ENCODE data around the gene YWHAE.
A peak's percentile ranks its signal among the peaks of the same experiment; 100 is the strongest.
"Not testable (repeated sequence)": the region's sequence is repeated elsewhere in the genome, so short reads cannot be mapped to it uniquely, and the experiment has no call there.

Gene YWHAE
- 62.2 to 71.4 (median 65.2) reads per million in 3 donors for total RNA-seq

DNA sequence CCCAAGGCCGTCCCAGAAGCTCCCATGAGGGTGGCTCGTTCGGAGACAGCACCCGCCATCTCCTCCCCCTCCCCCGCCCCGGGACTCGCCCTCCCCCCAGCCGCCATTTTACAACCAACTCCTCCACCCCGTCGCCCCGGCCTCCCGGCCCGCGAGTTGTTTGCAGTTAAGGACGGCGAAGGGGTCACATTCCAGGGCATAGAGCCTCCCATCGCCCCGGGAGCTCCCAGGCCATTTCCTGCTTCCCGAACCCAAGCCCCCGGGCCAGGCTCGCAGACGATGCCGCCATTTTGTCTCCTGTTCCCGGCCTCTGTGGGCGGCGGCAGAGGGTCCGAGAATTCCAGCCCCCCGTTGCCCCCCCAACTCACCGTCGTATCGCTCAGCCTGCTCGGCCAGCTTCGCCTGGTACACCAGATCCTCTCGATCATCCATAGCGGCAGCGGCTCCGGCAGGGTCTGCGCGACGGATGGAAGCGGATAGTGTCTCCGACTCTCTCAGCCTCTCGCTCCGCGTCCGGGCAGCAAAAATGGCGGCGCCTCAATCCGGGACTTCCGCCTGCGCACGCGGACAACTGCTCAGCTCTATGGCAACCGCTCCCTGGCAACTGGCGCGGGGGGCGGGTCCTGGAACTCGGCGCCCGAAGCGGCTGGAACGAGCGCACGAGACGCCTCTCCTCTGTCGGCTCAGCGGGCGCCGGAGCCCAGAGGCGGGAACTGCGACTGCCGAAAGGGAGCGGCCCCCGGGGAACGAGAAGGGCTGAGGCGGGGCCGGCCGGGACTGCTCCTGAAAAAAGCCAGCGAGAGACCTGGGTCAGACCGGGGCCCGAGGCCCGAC lies at the start of gene YWHAE:
YWHAE (minus strand) TSS at position 544 of the 834 bp plus-strand sequence; CDS start at position 432, 112 bp downstream.
- H3K4me3 ChIP-seq (ENCODE audit: insufficient read depth, low read depth, low read length, poor library complexity, severe bottlenecking): peak within 1 kb of the TSS; percentile 100
- peak within 1 kb of the TSS; percentile 97 for H3K27ac ChIP-seq (ENCODE audit: insufficient read depth, low read length, poor library complexity, severe bottlenecking)
- no peaks in the 10 kb centered on the region for H3K27me3 ChIP-seq (replicated peaks; ENCODE audit: control insufficient read depth, insufficient read depth, low read length, poor library complexity, severe bottlenecking)
- peak; percentile 90 to 94 (median 91) for DNase-seq
- H3K4me1 ChIP-seq (ENCODE audit: control insufficient read depth, insufficient read depth, low read length, poor library complexity, severe bottlenecking): peaks cover 19% of the 10 kb centered on the region
- H3K36me3 ChIP-seq (ENCODE audit: control insufficient read depth, insufficient read depth, low read length): peaks cover 4% of the 10 kb centered on the region
- H3K9me3 ChIP-seq (ENCODE audit: control insufficient read depth, low read length): no peaks in the 10 kb centered on the region

DNA sequence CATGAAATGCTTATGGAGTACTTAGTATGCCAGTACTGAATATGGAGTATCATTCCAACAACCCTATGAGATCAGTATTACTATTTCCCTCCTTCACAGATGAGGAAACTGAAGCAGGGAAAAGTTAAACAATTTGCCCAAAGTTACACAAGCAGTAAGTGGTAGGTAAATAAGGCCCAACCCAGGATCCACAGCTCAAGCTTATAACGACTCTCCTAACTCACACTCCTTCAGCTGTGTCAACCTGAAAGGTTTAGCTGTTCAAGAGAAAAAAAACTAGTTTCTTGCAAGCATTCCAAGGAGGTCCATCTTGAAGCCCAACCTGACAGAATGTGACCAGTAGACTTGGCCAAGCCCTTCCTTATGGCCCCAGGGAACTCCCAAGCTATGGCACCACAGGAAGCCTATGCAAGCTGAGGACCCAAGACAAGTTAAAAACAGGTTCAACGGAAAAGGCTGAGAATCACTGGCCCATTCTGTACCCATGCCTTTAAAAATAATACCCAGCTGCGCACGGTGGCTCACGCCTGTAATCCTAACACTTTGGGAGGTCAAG lies 49.5 kb upstream of the YWHAE start:
- Histone ChIP-seq H3K4me1 (ENCODE audit: control insufficient read depth, insufficient read depth, low read length, poor library complexity, severe bottlenecking) (peaks cover 9% of the 10 kb centered on the region), H3K36me3 (ENCODE audit: control insufficient read depth, insufficient read depth, low read length) (no peaks in the 10 kb centered on the region), H3K27ac (ENCODE audit: insufficient read depth, low read length, poor library complexity, severe bottlenecking) (no peak overlapping the region), H3K27me3 (replicated peaks; ENCODE audit: control insufficient read depth, insufficient read depth, low read length, poor library complexity, severe bottlenecking) (no peaks in the 10 kb centered on the region), H3K9me3 (ENCODE audit: control insufficient read depth, low read length) (no peaks in the 10 kb centered on the region), H3K4me3 (ENCODE audit: insufficient read depth, low read depth, low read length, poor library complexity, severe bottlenecking) (no peak overlapping the region)
- no peak for DNase-seq

DNA sequence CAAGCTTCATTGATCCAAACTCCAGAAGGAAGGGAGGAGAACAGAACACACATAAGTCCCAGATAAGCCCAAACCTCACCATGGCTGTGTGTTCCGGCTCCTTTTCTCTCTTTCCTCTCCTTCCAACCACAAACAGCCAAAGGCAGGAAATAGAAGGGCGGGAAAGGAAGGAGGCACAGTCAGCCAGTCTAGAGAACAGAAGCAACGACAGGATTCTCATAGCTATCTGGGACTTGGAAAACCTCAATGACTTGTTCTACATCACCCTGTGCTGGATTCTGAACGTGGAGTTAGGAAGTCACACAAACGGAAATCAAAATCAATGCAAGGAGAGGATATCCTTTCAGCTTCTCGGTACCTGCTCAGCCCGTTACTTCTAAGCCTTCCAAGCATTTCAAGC lies 47.0 kb upstream of the YWHAE start:
- H3K4me3 ChIP-seq (ENCODE audit: insufficient read depth, low read depth, low read length, poor library complexity, severe bottlenecking): no peak overlapping the region
- no peaks in the 10 kb centered on the region for H3K36me3 ChIP-seq (ENCODE audit: control insufficient read depth, insufficient read depth, low read length)
- no peak overlapping the region for H3K27ac ChIP-seq (ENCODE audit: insufficient read depth, low read length, poor library complexity, severe bottlenecking)
- DNase-seq: no peak
- H3K9me3 ChIP-seq (ENCODE audit: control insufficient read depth, low read length): no peaks in the 10 kb centered on the region
- no peaks in the 10 kb centered on the region for H3K27me3 ChIP-seq (replicated peaks; ENCODE audit: control insufficient read depth, insufficient read depth, low read length, poor library complexity, severe bottlenecking)
- peaks cover 5% of the 10 kb centered on the region for H3K4me1 ChIP-seq (ENCODE audit: control insufficient read depth, insufficient read depth, low read length, poor library complexity, severe bottlenecking)

DNA sequence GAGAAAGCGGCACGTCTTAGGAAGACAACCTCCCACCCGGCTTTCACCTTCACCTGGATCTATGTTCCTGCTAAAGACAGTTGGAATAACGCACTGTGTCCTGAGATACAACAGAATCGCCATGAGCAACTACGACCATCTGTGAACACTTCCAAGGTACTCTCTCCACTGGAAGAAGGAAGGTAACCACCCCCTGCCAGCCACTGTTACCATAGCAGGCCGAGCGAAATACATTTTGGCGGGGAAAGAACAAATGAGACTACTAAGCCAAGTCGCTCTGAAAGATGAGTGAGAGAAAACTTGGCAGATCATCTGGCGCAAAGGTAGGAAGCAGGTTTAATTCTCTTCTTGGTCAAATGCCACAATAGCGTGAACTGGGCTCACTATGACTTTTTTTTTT lies 46.2 kb upstream of the YWHAE start:
- no peak overlapping the region for H3K27ac ChIP-seq (ENCODE audit: insufficient read depth, low read length, poor library complexity, severe bottlenecking)
- peaks cover 5% of the 10 kb centered on the region for H3K4me1 ChIP-seq (ENCODE audit: control insufficient read depth, insufficient read depth, low read length, poor library complexity, severe bottlenecking)
- peaks cover 1% of the 10 kb centered on the region for H3K36me3 ChIP-seq (ENCODE audit: control insufficient read depth, insufficient read depth, low read length)
- no peak overlapping the region for H3K4me3 ChIP-seq (ENCODE audit: insufficient read depth, low read depth, low read length, poor library complexity, severe bottlenecking)
- no peak for DNase-seq
- no peaks in the 10 kb centered on the region for H3K9me3 ChIP-seq (ENCODE audit: control insufficient read depth, low read length)
- H3K27me3 ChIP-seq (replicated peaks; ENCODE audit: control insufficient read depth, insufficient read depth, low read length, poor library complexity, severe bottlenecking): no peaks in the 10 kb centered on the region

DNA sequence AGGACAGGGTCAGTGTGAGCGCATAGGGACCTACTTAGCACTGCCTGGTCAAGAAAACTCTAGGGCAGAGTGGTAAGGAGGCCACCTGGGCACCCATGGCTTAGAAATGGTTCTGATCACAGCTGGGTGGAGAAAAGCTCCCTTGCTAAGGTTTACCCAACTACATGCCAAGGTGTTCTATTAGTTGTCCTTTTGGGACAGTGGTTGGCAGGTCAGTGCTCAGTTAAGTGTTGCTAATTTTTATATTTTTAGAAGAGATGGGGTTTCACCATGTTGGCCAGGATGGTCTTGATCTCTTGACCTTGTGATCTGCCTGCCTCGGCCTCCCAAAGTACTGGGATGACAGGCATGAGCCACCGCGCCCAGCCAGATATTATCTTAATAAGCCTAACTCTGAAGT lies 45.7 kb upstream of the YWHAE start:
- not testable (repeated sequence) for DNase-seq; H3K4me3 ChIP-seq (ENCODE audit: insufficient read depth, low read depth, low read length, poor library complexity, severe bottlenecking); H3K36me3 ChIP-seq (ENCODE audit: control insufficient read depth, insufficient read depth, low read length); H3K27me3 ChIP-seq (replicated peaks; ENCODE audit: control insufficient read depth, insufficient read depth, low read length, poor library complexity, severe bottlenecking); H3K27ac ChIP-seq (ENCODE audit: insufficient read depth, low read length, poor library complexity, severe bottlenecking); H3K9me3 ChIP-seq (ENCODE audit: control insufficient read depth, low read length); H3K4me1 ChIP-seq (ENCODE audit: control insufficient read depth, insufficient read depth, low read length, poor library complexity, severe bottlenecking)

DNA sequence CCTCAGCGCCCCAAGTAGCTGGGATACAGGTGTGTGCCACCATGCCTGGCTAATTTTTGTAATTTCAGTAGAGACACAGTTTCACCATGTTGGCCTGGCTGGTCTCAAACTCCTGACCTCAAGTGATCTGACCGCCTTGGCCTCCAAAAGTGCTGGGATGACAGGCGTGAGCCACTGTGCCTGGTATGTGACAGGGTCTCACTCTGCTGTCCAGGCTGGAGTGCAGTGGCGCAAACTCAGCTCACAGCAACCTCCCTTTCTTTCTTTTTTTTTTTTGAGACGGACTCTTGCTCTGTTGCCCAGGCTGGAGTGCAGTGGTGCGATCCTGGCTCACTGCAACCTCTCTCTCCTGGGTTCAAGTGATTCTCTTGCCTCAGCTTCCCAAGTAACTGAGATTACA lies 42.7 kb upstream of the YWHAE start:
- not testable (repeated sequence) for H3K36me3 ChIP-seq (ENCODE audit: control insufficient read depth, insufficient read depth, low read length); H3K9me3 ChIP-seq (ENCODE audit: control insufficient read depth, low read length); H3K4me1 ChIP-seq (ENCODE audit: control insufficient read depth, insufficient read depth, low read length, poor library complexity, severe bottlenecking); H3K27me3 ChIP-seq (replicated peaks; ENCODE audit: control insufficient read depth, insufficient read depth, low read length, poor library complexity, severe bottlenecking); H3K4me3 ChIP-seq (ENCODE audit: insufficient read depth, low read depth, low read length, poor library complexity, severe bottlenecking); DNase-seq; H3K27ac ChIP-seq (ENCODE audit: insufficient read depth, low read length, poor library complexity, severe bottlenecking)

DNA sequence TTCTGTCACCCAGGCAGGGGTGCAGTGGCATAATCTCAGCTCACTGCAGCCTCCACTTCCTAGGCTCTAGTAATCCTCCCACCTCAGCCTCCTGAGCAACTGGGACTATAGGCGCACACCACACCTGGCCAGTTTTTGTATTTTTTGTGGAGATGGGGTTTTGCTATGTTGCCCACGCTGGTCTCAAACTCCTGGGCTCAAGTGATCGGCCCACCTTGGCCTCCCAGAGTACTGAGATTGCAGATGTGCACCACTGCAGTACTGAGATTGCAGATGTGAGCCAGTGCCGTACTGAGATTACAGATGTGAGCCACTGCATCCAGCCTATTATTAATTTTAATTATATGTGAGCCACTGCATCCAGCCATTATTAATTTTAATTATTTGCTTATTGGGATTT lies 42.2 kb upstream of the YWHAE start:
- peaks cover 4% of the 10 kb centered on the region for H3K36me3 ChIP-seq (ENCODE audit: control insufficient read depth, insufficient read depth, low read length)

DNA sequence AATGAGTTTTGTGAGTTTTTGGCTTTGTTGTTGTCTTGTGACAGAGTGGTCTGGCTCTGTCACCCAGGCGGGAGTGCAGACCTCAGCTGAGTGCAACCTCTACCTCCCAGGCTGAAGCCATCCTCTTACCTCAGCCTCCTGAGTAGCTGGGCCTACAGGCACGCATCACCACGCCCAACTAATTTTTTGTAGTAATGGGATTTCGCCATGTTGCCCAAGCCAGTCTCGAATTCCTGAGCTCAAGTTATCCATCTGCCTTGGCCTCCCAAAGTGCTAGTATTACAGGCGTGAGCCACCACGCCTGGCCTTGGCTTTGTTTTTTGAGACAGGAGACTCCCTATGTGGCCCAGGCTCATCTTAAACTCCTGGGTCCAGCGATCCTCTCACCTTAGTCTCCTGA lies 40.9 kb upstream of the YWHAE start:
- H3K27ac ChIP-seq (ENCODE audit: insufficient read depth, low read length, poor library complexity, severe bottlenecking): no peak overlapping the region
- no peak overlapping the region for H3K4me3 ChIP-seq (ENCODE audit: insufficient read depth, low read depth, low read length, poor library complexity, severe bottlenecking)
- no peaks in the 10 kb centered on the region for H3K27me3 ChIP-seq (replicated peaks; ENCODE audit: control insufficient read depth, insufficient read depth, low read length, poor library complexity, severe bottlenecking)
- no peaks in the 10 kb centered on the region for H3K4me1 ChIP-seq (ENCODE audit: control insufficient read depth, insufficient read depth, low read length, poor library complexity, severe bottlenecking)
- peaks cover 13% of the 10 kb centered on the region for H3K36me3 ChIP-seq (ENCODE audit: control insufficient read depth, insufficient read depth, low read length)
- H3K9me3 ChIP-seq (ENCODE audit: control insufficient read depth, low read length): no peaks in the 10 kb centered on the region
- no peak for DNase-seq

More for the DNA sequence above, 42.2 kb upstream of the YWHAE start:
- no peak for DNase-seq
- H3K4me3 ChIP-seq (ENCODE audit: insufficient read depth, low read depth, low read length, poor library complexity, severe bottlenecking): no peak overlapping the region
- H3K9me3 ChIP-seq (ENCODE audit: control insufficient read depth, low read length): no peaks in the 10 kb centered on the region
- H3K4me1 ChIP-seq (ENCODE audit: control insufficient read depth, insufficient read depth, low read length, poor library complexity, severe bottlenecking): peaks cover 4% of the 10 kb centered on the region
- no peaks in the 10 kb centered on the region for H3K27me3 ChIP-seq (replicated peaks; ENCODE audit: control insufficient read depth, insufficient read depth, low read length, poor library complexity, severe bottlenecking)
- H3K27ac ChIP-seq (ENCODE audit: insufficient read depth, low read length, poor library complexity, severe bottlenecking): no peak overlapping the region

DNA sequence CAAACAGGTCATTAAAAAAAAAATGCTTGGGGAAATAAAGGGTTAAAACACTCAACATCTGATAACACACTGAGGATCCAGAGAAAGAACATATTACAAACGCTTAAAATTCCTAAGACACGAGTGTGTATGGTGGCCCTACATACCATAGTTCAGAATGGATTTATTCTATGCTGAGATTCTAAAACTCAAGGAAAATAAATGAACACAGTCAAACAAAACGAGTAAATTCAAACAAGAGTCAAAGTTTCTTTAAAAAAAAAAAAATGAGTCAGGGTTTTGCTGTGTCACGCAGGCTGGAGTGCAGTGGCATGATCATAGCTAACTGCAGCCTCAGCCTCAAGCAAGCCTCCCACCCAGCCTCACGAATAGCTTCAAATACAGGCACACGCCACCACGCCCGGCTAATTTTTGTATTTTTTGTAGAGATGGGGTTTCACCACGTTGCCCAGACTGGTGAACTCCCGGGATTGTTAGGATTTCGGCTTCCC lies 38.6 kb upstream of the YWHAE start:
- no peak overlapping the region for H3K27ac ChIP-seq (ENCODE audit: insufficient read depth, low read length, poor library complexity, severe bottlenecking)
- H3K4me1 ChIP-seq (ENCODE audit: control insufficient read depth, insufficient read depth, low read length, poor library complexity, severe bottlenecking): no peaks in the 10 kb centered on the region
- H3K36me3 ChIP-seq (ENCODE audit: control insufficient read depth, insufficient read depth, low read length): peaks cover 23% of the 10 kb centered on the region
- H3K27me3 ChIP-seq (replicated peaks; ENCODE audit: control insufficient read depth, insufficient read depth, low read length, poor library complexity, severe bottlenecking): no peaks in the 10 kb centered on the region
- no peaks in the 10 kb centered on the region for H3K9me3 ChIP-seq (ENCODE audit: control insufficient read depth, low read length)
- no peak for DNase-seq
- no peak overlapping the region for H3K4me3 ChIP-seq (ENCODE audit: insufficient read depth, low read depth, low read length, poor library complexity, severe bottlenecking)

DNA sequence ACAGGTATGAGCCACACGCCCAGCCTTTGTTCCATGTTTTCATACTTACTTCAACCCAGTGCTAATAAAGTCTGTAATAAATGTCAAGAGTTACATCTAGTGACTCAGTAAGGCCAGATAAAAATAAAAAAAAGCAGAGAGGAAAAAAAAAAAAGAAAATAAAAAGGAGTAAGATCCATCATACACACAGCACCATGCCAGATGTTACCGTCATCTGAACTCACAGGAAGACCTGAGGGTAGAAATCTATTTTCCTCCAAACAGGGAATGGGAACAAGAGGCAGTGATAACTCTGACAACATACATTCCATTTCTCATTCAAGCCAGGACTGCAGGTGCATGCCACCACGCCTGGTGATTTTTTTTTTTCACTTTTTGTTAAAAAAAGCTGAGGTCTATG lies 35.3 kb upstream of the YWHAE start:
- no peak overlapping the region for H3K27ac ChIP-seq (ENCODE audit: insufficient read depth, low read length, poor library complexity, severe bottlenecking)
- no peaks in the 10 kb centered on the region for H3K9me3 ChIP-seq (ENCODE audit: control insufficient read depth, low read length)
- H3K27me3 ChIP-seq (replicated peaks; ENCODE audit: control insufficient read depth, insufficient read depth, low read length, poor library complexity, severe bottlenecking): no peaks in the 10 kb centered on the region
- H3K4me1 ChIP-seq (ENCODE audit: control insufficient read depth, insufficient read depth, low read length, poor library complexity, severe bottlenecking): no peaks in the 10 kb centered on the region
- peaks cover 26% of the 10 kb centered on the region for H3K36me3 ChIP-seq (ENCODE audit: control insufficient read depth, insufficient read depth, low read length)
- no peak for DNase-seq
- H3K4me3 ChIP-seq (ENCODE audit: insufficient read depth, low read depth, low read length, poor library complexity, severe bottlenecking): no peak overlapping the region

Measured in effector memory CD4-positive, alpha-beta T cell (primary cell).